HuH-7 (cell line): ENCODE data around the gene KIF22.

ENCODE experiments used
- DNase-seq: peaks from one replicate; pipeline ENCODE4 v3.0.0; 2011; ENCODE audit warnings: low spot score

The KIF22 gene

DNA sequence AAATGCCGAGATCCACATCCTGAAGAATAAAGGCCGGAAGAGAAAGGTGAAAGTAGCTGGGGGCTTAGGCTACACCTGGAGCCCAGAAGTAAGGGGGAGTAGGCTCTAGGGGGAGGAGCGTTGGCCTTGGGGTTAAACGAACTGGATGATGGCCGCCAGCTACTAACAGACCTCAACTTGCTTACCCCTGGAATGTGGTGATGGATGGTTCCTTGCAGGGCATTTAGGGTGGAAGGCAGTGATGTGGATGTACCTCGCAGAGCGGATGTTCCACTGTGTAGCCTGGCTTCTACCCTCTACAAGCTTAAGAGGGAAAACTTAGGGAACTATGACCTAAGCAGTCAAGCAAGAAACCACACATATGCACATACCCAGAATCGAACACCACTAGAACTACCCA is 13.5 kb downstream of the KIF22 start:
- DNase-seq = no peak

DNA sequence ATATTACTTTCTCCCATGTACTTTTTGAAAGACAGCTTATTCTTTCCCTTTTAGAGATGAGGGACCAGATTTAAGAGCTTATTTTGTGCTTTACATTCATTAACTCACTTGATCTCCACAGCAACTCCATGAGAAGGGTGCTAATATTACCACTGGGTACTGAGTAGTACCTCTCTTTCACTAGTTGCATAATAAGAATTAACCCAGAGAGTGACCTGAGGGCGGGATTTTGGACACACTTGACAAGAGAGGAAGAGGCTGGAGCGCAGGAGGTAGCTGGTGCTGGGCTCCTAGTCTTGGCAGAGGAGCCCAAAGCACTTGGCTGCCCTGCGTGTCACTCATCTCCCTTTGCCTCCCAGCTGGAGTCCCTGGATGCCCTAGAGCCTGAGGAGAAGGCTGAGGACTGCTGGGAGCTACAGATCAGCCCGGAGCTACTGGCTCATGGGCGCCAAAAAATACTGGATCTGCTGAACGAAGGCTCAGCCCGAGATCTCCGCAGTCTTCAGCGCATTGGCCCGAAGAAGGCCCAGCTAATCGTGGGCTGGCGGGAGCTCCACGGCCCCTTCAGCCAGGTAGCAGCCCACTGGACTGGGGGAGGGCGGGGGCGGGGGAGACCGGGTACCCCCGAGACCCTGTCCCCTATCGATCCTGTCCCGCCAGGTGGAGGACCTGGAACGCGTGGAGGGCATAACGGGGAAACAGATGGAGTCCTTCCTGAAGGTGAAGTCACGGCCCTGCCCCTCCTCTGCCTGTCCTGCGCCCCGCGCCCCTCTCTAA is 14.1 kb downstream of the KIF22 start:
- no peak for DNase-seq

DNA sequence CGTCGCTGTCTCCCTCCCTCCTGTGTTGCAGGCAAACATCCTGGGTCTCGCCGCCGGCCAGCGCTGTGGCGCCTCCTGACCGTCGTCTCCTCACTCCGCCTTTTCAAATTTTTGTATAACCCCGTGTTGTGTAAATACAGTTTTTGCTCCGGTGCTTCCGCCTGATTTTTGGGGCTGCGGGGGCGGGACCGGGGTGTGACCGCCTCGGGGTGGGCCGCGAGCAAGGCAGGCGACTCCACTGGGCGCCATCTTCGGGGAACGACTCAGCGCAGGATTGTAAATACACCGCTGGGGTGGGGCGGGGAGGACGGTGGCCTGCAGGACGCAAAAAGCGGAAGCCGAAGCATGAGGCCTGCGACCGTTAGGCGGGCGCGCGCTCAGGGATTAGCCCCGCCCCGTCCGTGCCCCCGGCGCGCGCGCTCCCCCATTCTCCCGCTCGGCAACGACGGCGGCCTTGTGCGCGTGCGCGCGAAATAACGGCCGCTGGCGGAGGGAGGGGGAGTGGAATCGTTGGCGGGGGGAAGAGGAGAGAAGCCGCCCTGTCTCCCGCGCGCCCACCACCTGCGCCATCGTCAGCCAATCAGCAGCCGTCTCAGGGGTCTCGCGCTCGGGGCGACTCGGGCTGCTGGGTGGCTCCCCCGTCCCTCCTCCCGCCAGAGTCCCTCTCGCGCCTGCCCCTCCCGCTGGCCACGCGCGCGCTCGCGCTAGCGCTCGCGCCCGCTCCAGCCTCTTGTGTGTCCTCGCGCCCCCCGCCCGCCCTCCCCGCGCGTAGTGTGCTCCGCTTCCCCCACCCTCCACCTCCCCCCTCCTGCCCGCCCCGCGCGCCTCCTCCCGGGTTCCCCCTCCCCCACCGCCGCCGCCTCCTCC is 14.9 kb downstream of the KIF22 start:
- peak; percentile 92 for DNase-seq

DNA sequence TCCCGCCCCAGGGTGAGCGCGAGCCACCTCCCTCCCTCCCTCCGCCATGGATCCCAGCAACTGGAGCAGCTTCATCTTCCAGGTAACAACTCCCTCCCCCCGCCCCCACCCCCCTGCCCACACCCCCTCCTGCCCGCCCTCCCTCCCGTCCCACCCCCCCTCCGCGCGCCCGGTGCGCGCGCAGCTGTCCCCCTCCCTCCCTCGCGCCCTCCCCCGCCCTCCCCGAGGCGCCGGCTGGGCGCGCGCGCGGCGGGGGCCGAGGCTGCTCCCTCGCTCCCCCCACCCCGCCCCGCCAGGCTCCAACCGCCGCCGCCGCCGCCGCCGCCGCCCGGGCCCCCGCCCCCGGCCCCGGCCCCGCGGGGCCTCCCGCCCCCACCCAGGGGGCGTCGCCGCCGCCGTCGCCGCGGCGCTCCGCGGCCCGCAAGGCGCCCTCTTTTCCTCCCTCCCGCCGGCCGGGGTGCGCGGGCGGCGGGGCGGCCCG is 15.6 kb downstream of the KIF22 start, which contains the start of gene MAZ:
Gene MAZ (plus strand): TSS at position 431 of the 481 bp plus-strand sequence. CDS start 173 bp downstream, outside the sequence.
- peak; percentile 84 for DNase-seq

DNA sequence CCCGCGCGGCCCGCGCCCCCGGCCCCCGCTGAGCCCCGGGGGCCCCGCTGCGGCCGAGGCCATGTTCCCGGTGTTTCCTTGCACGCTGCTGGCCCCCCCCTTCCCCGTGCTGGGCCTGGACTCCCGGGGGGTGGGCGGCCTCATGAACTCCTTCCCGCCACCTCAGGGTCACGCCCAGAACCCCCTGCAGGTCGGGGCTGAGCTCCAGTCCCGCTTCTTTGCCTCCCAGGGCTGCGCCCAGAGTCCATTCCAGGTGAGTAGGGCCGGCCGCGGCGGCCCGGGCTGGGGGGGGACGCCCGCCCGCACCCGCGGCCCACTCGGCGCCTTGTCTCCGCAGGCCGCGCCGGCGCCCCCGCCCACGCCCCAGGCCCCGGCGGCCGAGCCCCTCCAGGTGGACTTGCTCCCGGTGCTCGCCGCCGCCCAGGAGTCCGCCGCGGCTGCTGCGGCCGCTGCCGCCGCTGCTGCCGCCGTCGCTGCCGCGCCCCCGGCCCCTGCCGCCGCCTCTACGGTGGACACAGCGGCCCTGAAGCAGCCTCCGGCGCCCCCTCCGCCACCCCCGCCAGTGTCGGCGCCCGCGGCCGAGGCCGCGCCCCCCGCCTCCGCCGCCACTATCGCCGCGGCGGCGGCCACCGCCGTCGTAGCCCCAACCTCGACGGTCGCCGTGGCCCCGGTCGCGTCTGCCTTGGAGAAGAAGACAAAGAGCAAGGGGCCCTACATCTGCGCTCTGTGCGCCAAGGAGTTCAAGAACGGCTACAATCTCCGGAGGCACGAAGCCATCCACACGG is 16.3 kb downstream of the KIF22 start:
- peak; percentile 71 for DNase-seq

DNA sequence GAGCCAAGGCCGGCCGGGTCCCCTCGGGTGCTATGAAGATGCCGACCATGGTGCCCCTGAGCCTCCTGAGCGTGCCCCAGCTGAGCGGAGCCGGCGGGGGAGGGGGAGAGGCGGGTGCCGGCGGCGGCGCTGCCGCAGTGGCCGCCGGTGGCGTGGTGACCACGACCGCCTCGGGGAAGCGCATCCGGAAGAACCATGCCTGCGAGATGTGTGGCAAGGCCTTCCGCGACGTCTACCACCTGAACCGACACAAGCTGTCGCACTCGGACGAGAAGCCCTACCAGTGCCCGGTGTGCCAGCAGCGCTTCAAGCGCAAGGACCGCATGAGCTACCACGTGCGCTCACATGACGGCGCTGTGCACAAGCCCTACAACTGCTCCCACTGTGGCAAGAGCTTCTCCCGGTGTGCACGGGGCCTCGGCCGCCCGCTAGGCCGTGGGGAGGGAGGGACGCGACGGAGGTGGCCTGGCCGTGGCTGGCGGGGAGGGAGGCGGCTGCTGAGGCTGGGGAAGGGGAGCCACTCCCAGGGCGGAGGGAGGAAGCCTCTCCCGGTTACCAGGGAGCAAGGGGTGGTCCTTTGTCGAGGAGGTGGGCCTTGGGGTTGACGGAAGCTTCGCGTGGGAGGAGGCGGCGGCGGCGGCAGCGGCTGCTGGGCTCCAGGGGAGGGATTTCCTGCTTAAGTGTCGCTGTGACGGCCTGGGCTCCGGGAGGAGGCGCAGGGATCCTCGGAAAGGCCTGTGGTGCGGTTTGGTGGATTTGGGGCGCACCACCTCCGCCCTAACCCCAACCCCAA is 17.1 kb downstream of the KIF22 start:
- peak; percentile 82 for DNase-seq

DNA sequence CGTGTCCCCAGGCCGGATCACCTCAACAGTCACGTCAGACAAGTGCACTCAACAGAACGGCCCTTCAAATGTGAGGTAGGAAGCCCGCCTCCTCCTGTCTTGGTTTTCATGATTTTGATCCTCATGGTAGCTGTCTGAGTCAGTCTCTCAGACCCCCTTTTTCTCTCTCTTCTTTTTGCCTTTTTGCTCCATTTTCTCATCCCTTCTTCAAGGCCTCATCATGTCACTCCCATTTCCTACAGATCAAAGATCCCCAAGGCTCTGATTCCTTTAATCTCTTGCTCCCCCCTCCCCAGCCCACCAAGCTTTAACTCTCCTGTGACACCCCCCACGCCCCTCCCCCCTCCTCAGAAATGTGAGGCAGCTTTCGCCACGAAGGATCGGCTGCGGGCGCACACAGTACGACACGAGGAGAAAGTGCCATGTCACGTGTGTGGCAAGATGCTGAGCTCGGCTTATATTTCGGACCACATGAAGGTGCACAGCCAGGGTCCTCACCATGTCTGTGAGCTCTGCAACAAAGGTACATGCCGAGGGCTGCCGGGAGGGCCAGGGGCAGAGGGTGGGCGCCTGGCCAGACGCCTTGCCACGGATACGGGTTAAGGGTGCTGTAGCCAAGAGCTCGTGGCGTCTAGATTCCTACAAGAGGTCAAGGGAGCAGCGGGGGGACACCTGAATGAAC is 17.8 kb downstream of the KIF22 start:
- no peak for DNase-seq

DNA sequence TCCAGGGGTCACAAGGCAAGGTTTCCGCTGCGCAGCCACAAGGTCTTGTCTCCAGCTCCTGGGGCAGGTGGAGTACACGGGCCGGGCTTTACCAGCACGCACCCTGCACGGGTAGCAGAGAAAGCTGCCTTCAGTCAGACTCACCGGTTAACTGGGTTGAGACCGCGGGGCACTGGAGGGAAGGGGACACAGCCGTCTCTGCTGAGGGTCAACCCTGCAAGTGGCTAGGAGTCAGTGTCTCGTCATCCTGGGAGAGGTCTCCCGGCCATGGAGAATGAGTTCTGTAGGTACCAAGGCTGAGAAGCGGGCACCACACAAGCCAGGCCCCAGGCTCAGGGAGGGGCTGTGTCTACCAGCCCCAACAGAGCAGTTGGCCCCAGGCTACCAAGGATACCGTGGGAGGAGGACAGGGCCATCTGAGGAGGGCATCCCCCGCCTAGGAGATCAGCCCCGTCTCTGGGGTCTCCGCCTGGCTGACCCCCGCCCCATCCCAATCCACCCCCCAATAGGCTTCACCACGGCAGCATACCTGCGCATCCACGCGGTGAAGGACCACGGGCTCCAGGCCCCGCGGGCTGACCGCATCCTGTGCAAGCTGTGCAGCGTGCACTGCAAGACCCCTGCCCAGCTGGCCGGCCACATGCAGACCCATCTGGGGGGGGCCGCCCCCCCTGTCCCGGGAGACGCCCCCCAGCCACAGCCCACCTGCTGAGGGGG is 18.6 kb downstream of the KIF22 start:
- DNase-seq = no peak

DNA sequence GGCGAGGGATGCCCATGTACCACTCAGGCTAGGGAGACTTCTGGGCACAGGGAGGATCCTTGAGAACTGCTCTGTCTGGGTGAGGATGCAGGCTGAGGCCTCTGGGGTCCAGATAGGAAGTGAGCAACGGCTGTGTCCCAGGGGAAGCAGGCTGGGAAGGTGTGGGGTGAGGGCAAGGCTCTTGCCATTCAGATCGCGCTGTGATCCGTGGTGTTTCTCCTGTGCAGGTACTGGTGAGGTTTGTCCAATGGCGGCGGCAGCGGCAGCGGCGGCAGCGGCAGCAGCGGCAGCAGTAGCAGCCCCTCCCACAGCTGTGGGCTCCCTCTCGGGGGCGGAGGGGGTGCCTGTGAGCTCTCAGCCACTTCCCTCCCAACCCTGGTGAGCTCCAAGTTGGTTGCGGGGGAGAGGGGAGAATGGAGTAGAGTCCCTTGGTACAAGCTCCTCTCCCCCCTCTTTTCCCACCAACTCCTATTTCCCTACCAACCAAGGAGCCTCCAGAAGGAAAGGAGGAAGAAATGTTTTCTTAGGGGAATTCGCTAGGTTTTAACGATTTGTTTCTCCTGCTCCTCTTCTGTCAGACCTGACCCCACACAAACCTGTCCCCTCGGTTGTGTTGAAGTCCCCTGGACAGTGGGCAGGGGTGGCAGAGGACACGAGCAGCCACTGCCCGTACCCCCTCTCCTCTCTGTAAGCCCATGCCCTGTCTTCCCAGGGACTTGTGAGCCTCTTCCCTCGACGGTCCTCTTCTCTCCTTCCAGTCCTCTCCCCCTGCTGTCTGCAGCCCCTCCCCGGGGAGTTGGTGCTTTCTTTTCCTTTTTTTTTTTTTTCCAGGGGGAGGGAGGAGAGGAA is 19.5 kb downstream of the KIF22 start:
- no peak for DNase-seq

DNA sequence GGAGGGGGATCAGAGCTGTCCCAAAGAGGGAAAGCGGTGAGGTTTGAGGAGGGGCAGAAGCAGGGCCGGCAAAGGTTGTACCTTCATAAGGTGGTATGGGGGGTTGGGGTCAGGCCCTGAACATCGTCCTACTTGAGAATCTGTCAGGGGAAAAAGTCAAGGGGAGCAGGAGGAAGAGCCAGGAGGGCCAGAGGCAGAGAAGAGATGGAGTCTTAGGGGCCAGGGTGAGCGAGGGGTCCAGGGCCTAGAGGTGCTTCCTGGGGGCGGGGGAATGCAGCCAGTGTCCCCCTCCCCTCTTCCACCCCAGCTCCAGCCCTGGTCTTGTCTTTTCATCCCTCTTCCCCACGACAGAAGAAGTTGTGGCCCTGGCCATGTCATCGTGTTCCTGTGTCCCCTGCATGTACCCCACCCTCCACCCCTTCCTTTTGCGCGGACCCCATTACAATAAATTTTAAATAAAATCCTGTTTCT is 20.2 kb downstream of the KIF22 start:
- no peak for DNase-seq

DNA sequence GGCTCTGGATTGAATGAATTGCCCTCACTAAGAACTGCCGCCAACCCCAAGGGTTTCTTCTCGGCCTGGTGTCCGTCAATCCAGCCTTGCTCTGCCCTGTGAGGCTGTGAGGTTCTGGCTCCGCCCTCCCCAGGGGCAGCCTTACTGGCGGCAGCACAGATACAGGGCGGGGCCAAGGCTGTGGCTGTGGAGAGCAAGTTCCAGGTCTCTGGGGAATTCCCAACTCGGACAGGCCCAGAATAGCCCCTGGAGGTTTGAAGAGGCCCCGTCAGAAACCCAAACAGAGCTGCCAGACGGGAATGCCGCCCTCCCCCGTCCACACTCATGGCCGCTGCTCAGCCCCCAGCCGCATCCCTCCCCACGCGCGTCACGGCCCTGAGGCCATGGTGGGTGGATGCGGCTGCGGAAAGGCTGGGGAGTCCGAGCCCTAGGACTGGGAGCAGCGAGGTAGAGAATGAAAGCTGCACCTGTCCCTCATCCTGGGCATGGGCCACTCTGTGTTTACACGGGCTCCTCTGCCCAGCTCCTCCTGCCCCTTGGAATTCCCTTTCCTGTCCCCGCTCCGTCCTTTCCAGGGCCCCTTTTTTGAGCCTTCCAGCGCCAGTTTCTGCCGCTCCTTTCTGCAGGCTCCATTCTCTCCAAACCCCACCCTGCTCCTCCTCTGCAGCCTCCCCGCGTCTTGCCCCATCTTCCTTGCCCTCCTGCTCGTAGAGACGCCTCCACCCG is 20.8 kb downstream of the KIF22 start:
- DNase-seq = peak; percentile 96

DNA sequence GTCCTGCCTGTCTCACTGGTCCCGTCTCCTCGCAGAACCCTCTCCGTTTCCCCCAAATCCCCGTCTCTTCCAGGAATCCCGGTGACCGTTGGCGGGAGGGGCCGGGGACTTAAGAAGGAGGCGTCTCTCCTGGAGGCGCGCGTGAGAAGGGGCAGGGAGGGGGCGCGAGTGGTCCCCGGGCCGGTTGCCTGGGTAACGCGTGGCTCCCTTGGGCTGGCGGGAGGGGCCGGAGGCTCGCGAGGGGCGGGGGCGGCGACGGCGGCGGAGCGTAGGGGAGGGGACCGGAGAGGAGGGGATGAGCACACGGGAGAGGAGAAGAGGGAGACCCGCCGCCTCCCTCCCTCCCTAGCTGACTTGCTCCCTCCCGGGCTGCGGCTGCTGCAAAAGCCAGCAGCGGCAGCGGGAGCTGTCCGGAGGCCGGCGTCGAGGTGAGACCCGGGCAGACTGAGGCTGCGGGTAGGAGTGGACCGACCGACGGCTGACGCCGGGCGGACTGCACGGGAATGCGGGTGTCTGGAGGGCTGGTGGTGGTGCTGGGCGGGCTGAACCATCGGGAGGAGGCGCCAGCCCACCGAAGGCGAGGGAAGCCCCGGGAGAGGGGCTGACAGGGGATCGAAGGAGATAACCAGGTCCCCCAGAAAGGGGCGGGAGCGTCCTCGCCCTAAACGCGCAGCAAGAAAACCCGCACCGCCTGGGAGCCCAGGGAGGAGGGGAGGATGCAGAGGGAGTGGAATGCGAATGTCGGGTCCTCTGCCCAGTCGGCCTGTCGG is 21.5 kb downstream of the KIF22 start, which contains the start of gene PRRT2:
Gene PRRT2 (plus strand): TSS at position 298 of the 770 bp plus-strand sequence. CDS start 862 bp downstream, outside the sequence.
- DNase-seq = peak; percentile 71

DNA sequence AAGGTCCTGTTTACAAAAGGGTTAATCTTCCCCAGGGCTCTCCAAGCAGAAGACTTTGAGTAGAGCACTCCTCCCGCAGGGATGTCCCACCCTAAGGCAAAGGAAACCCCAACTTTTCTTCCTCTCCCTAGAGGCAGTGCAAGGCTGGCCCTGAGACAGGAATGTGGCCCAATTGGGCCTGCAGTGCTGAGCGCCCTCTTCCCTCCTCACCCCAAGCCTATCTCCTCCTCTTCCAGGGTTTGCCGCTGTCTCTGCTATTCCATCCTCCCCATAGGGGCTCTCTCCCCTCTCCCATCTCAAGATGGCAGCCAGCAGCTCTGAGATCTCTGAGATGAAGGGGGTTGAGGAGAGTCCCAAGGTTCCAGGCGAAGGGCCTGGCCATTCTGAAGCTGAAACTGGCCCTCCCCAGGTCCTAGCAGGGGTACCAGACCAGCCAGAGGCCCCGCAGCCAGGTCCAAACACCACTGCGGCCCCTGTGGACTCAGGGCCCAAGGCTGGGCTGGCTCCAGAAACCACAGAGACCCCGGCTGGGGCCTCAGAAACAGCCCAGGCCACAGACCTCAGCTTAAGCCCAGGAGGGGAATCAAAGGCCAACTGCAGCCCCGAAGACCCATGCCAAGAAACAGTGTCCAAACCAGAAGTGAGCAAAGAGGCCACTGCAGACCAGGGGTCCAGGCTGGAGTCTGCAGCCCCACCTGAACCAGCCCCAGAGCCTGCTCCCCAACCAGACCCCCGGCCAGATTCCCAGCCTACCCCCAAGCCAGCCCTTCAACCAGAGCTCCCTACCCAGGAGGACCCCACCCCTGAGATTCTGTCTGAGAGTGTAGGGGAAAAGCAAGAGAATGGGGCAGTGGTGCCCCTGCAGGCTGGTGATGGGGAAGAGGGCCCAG is 22.4 kb downstream of the KIF22 start:
- no peak for DNase-seq

DNA sequence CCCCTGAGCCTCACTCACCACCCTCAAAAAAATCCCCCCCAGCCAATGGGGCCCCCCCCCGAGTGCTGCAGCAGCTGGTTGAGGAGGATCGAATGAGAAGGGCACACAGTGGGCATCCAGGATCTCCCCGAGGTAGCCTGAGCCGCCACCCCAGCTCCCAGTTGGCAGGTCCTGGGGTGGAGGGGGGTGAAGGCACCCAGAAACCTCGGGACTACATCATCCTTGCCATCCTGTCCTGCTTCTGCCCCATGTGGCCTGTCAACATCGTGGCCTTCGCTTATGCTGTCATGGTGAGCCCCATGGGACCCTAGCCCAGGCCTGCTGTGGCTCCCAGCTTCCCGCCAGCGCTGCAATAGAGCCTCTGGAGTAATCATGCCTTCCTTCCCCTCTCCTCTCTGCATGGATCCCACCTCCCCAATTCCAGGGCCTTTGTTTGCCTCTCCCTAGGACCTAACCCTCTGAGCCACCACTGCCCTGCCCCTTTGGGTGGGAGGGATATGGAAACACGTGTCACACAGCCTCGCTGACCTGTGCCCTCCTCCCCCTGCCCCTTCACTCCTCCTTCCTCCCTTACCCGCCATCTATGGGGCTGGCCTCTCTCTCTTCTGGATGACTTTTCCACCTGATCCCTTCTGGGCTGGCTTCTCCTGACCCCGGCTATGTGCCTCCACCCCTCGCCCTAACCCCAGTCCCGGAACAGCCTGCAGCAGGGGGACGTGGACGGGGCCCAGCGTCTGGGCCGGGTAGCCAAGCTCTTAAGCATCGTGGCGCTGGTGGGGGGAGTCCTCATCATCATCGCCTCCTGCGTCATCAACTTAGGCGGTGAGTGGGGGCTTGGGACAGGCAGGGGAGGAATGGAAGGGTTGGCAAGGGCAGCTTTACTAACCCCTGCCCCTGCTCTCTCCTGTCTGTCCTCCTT is 23.4 kb downstream of the KIF22 start:
- no peak for DNase-seq

DNA sequence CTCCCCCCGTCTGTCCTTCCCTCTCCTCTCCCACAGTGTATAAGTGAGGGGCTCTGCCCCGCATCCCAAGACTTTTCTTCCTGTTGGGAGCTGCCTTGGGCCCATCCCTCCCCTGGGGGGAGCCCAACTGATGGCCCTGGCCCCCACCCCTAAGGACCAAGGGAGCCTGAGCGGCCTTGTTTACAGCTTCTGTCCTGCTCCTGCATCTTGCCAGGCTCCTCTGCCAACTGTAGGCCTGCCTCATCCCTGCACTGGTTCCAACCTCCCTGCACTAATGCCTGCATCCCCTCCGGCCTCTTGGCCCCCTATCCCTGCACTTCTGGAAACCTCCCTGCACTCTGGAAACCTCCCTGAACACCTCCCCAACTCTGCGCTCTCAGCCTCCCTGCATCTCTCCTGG is 24.0 kb downstream of the KIF22 start:
- DNase-seq = no peak
